GM19238 (cell line): Measurements from ENCODE around the gene ITGBL1.

Experiments used
- DNase-seq: peaks from one replicate; pipeline ENCODE4 v3.0.0; 2011; ENCODE audit warnings: low spot score; ENCODE audit not compliant: insufficient read length

ITGBL1 gene

DNA sequence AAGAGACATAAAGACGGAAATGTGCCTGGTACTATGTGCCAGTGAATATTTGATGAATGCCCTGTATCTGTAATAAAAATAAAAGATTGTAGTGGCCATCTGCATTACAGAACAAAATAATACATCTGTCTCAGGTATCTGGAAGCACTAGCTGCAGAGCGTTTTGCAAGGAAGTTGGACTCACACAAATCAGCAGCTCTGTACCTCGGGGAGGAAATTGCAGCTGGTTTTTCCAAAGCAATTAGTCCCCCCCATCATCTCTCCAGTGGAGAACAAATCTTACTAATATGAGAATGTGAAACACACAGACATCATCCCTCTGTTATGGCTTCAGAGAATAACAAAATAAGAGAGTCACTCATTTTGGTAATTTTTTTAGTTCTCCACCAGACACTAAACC is 245.3 kb downstream of the ITGBL1 start:
- no peak for DNase-seq

DNA sequence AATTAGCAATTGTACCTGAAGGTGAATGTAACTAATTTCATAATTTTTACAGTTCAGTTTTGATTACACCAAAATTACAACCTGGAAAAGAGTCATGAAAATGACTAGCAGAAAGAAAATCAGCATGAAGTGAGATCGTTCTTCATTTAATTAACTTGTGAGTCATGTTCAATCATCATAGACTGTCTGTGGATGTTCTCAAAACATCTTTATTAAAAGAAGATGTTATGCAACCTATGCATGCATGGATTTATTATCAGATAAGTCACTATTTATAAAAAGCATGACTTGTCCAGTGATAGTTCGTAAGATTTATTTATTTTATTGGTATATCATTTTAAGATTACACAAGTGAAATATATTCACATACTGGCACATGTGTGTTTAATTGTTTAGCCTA is 245.9 kb downstream of the ITGBL1 start:
- no peak for DNase-seq

DNA sequence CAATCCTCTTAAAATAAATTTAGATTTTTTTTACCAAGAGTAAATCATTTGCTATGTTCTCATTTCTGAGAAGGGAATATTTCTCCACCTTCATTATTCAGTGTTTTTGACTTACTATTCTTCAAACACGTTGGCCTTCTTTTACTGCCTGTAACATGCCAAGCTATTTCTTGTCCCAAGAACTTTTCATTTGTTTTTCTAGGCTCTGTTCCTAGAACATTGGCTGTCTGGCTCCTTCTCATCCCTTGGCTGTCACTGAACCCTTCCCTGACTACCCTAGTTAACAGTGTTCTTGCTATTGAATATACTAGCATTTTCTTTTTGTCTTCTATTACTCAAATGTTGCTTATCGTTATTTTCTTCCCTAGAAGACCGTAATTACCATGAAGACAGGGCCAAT is 248.1 kb downstream of the ITGBL1 start:
- no peak for DNase-seq

DNA sequence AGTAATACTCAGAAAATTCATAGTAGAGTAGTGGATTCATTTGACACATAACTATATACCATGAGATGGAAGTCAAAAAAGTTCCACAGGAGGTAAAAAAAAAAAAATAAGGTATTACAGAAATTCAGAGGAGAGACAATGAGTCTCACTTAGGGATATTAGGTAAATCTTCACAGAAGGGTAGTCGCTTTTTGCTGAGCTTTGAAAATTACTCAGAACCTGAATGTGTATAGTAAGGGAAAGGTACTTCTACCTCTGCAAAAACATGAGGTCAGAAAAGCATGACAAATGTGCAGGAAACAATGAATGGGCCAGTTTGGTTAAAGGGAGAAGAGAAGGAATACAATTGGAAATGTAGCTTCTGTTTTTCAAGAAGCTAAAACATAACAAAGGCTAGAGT is 250.6 kb downstream of the ITGBL1 start:
- DNase-seq, result no peak

DNA sequence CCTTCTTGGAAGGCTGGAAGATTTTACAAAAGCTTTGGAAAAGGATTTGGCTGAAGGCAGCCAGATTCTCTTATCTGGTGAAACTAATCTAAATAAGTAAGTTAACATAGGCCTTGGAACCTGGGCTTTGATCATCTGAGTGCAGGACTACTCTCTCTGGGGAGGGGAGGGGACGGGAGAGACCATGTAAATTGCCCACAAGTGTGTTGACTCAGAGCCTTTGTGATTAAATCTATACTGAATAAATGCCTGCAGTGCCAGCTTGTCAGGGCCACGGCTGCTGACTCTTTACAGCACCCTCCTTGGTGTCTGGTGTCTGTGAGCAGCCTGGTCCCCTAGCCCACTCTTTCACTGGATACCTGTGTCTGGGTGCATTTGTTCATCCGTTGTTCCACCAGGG is 251.4 kb downstream of the ITGBL1 start:
- DNase-seq, result no peak

DNA sequence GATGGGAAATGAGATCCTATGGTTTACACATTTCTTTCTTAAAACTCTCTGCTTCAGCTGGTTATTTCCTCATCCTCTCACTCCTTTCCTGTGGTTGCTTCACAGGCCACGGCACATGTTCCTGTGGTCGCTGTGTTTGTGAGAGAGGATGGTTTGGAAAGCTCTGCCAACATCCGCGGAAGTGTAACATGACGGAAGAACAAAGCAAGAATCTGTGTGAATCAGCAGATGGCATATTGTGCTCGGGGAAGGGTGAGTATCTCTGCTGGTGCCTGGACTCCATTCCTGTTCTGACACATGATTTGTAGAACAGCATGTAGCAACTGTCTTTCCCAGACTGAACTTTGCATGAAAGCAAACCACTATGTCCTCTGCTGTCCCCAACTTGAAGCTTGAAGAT is 254.2 kb downstream of the ITGBL1 start:
- DNase-seq, result no peak

DNA sequence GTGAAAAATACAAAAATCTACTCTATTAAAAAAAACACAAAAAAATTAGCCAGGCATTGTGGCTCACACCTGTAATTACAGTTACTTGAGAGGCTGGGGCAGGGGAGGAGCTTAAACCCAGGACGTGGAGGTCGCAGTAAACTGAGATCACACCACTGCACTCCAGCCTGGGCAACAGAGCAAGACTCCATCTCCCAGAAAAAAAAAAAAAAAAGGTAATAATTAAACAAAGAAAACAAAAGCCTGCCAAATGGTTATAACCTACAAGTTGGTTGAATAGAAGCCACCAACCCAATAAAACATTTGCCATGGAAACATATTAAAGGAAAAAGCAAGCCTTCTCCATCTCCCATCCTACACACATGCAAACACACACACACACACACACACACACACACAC is 255.2 kb downstream of the ITGBL1 start:
- DNase-seq, result no peak

DNA sequence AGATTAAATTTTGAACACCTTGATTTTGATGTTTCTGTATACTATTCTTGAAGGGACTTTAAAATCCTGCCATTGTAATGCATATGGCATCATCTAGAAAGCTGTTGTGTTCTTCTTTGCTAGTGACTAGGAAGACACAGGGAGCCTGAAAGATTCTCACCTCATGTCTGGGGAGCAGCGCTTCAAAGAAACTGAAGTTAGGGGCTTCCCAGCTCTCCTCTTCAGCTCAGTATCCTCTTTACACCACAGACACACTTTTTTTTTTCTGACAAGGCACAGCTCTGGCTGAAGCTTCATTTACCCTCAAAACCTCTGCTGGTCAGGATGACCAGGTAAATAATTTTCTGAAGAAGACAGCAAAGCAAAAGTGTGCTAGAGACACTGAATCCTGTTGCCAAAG is 255.6 kb downstream of the ITGBL1 start:
- DNase-seq, result no peak

DNA sequence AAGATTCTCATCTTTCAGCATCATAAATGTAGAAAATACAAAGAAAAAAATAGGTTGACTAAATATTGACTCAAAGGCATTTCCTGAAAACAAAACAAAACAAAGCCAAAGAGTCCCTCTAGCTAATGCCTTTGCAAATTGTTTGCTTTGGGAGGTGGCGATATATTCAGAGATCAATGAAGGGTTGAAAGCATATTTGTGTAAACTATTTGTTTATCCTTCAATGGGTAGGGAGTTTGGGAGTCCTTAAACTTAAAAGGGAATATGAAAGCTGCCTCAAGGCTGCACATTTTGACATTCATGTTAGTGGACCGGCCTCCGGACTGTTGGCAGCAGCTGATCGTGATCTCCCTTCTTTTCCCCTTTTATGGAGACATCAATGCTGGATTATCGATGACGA is 257.5 kb downstream of the ITGBL1 start:
- DNase-seq, result no peak

DNA sequence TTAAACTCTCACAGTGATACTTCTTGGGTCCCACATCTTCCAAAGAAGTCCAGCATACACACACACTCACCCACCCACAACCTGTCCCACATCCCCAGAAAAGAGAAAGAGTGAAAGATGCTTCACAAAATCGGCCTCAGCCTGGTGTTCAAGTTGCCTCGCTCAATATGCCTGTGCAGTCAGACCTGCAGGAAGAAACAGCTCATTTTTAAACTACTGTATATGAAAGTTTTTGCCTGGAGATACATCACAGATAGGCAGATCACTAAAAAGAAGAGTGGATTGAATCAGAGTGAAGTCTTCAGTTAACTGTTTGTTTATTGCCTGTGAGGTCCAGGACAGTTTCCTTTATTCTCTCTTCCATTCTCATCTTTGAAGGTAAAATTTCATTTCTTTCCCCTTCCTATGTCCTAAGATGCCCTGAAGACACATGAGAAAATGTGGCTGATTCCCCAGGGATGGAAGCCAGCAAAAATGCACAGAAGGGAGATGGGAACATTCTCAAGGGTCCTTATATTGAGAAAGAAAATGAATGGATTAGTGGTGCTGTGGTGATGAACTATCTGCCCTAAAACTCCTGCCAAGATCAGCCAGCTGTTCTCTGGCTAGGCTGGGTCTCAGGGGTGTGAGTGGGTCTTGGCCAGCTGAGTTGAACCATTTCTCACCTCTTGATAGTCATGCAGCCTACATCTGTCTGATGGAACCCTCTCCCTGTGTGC is 259.0 kb downstream of the ITGBL1 start:
- no peak for DNase-seq

DNA sequence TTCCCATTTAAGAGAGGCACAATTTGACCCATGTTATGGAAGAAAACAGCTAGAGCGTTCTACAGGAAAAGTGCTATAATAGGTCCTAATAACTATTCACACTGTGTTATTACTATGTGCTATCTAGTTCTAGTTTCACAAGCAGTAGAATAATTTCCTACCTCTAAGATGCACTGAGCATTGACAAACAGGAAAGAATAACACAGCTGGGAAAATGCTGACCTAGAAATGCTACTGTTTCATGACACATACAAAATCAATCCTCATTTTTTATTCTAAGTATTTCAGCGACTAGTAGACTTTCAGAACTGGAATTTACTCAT is 259.5 kb downstream of the ITGBL1 start:
- no peak for DNase-seq

DNA sequence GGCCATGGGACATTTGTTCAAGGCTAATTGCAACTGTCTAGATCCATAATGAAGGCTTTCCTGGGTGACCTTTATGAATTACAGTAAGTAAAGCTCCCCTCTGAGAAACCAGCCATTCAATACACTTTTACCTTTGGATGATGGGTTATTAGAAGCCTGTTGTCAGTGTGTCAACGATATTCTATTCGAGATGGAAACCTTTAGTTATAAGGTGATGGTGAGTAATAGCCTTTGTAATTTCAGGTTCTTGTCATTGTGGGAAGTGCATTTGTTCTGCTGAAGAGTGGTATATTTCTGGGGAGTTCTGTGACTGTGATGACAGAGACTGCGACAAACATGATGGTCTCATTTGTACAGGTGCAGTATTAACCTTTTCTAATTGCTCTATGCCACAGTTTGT is 261.7 kb downstream of the ITGBL1 start:
- no peak for DNase-seq

DNA sequence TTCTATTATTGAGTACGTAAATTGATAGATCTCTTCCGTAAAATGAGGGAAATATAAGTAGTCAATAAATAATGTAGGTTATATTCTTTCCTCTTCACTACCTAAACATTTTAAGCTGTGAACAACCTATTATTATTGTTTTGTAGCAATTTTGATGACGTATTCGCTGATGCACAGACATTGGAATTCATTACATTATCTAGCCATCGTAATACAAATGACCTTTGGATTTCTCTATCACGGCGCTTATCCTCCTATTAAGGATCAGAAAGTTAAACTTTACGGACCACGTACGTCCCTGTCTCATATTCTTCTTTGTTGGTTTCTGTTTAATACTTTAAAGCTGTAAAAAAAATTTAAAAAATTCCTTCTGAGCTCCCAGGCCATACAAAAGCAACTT is 264.9 kb downstream of the ITGBL1 start:
- DNase-seq, result no peak

DNA sequence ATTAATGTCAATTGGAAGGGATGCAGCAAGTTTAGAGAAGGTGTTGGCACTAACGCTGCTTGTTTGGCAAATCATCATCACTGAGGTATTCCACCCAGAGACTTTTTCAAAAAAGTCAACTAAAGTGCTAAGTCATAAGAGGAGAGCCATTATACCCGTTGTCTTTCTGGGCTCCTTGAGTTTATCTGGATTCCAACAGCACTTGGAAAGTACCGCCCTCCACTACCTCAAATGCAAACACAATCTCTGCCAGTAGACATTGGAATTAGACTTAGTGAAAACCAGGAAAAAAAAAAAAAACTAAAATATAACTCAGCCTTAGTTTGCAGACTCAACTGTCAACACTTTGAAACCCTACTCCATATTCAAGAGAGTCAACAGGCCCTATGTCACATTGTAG is 266.0 kb downstream of the ITGBL1 start:
- DNase-seq, result no peak

DNA sequence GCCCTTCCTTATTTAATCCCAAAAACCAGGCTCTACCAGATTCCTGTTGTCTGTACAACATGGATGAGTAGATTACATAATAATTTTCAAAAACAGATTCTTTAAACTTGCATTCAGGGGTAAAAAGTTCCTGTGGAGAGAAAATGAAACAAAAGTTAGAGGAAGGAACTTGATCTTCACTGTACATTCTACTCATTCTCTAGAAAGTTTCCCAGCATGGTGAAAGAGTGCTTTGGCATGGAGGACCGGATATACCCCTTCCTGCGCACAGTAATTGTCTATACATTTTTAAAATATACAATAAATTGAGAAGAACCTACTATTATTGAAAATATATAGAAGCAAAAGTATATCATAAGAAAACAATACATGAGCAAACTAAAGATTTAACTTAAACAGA is 274.2 kb downstream of the ITGBL1 start:
- DNase-seq, result no peak

DNA sequence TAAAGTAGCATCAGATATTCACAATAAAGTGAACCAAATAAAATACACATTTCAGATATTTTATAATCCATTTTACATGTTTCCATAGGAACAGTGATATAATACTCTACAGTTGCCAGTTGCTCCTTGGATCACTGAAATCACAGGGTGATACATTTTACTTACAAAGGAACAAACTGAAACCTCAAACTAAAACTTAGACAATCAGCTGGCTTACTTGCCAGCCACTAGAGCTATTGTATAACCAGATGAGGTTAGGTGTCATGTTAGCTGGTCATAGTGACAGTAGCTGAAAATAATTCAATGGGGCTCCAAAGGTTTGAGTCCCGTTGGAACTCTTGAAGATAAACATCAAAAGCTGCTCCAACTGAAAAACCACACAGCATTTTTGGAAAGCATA is 274.6 kb downstream of the ITGBL1 start:
- DNase-seq, result no peak

DNA sequence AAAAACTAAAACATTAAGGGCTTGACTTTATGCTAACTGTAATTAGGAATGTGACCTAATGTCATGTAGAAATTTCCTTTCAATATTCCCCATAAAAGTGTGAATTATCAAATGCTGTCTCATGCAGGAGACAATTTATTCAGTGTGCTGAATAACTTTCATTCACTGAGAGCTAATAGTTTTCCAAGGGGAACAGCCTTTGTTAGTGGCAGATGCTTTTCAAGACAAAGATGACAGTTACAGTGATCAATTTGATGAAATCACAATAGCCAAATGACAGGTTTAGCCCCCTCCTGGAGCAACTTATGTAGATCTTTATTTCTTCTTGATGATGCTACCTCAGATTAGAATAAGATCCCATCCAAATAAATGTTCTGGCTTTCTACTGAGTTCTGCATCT is 275.5 kb downstream of the ITGBL1 start:
- no peak for DNase-seq

DNA sequence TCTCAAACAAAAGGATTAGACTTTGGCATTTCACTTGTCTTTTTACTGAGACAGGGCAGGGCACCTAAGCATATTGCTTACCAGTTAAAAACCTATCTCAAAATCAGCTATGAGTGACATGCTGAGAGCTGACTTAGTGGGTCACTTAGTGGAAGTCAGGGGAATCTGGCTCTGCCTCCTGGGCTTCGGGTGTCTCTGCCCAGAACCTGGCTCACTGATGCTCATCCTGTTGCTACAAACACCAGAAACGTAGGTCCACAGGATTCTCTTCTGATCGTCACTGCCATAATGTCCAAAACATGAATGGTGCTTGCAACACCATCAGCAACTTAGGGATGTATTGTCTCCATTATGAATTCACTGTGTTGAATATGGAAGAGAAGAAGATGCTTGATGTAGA is 276.1 kb downstream of the ITGBL1 start:
- no peak for DNase-seq

DNA sequence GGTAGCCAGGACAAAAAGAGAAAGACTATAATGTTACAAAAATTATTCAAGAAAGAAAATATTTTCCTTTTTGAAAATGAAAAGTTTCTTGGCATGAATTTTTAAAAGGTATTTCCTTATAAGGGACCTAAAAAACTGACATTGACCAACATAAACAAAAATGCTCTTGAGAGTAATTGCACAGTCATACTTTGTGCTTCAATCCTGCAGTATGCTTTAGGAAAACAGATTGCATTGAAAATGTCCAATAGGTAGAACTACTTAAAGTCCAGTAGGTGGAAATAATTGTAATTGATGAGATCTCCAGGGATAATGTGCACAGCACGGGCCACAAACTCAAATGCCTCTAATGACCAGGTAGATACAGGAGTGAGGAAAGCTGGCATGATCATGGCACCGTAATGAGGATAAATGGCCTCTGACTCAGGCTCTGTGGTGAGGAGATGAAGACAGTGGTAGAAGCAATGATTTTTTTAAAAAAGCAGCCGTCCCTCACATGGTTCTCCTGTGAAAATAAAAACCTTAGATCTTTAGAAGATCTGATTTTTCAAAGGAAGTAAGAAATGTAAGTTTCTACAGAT is 278.0 kb downstream of the ITGBL1 start:
- DNase-seq, result no peak

DNA sequence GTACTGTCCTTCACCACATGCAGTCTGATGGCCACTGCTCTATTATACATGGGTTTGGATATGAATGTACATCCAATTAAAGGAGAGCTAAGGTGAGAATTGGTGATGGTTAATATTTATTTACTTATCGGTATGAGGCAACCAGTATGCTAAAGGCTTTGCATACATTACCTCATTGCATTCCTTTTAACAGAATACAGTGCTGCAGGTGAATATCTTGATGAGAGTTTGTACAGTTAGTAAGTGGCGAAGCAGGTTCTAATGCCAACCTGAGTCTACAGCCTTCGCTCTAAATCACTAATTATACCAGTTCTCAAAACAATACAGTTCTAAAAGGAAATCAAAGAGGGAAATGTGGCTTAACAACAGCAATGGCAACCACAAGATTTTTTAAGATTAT is 284.1 kb downstream of the ITGBL1 start:
- DNase-seq, result no peak

DNA sequence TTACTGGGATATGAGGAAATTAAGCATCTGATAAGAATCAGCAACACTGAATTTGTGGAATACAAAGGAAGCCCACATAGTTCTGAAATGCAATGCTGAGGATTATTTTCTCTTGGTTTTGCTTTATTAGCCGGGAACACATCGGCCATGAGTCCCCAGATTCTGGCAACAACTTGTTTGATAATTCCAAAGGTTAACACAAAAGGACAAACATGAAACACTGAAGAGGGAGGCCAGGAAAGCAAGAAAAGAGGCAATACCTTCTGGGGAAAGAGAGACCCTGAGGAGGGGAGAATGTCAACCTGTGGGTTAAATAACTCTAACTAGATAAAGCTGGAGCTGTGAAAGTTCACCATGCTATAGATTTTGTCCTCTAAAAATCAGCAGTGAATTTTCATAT is 285.9 kb downstream of the ITGBL1 start:
- no peak for DNase-seq

DNA sequence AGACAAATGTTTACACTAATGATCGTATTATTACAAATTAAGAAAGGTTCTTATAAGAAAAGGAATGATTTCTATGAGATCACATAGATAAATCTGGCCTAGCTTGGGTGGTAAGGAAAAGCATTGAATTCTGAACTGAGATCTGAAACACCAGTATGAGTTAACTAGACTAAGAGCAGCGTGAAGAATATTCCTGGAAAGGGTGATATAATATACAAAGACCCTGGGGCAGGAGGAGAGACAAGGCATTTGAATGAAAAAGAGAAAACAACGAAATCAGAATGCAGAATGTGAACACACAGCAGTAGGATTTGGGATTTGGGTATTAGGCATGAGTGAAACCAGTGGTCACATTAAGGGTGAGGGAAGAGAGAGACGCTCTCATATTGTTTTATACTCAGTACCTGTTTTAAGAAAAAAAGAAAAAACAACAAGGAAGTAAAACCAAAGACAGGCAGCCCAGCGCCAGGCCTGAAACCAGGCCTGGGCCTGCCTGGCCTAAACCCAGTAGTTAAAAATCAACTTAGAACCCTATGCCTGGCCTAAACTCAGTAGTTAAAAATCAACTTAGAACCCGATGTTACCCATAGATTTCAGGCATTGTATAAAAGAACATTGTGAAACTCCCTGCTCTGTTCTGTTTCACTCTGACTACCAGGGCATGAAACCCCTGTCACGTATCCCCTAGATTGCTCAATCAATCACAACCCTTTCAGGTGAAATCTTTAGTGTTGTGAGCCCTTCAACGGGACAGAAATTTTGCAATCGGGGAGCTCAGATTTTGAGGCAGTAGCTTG is 287.1 kb downstream of the ITGBL1 start:
- DNase-seq, result no peak

DNA sequence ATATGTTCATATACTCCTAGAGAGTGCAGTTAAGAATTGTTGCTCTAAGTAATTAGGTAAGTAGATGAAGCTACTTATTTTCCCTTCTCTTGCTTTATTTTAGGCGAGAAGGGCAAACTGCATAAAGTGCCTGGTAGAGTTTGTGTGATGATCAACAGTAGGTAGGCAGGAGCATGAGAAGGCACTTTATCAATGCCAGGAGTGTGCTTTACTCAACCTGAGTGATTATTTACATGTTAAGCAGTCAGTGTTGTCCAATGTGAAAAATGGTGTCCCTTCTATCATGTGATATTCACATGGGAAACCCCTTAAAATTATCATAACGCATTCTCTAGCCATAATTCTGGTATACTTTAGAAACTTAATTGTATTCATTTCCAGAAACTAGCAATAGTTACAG is 294.0 kb downstream of the ITGBL1 start:
- DNase-seq, result no peak
